GM21526 (cell line): ENCODE measurements around the gene IGSF3.

Experiments
- ATAC-seq: cut with Tn5 transposase; IDR thresholded peaks from one replicate; pipeline ENCODE4 v1.9.1; 2021; ENCODE audit warnings: moderate library complexity; ENCODE audit not compliant: unreplicated experiment, low FRiP score

The IGSF3 gene

GRCh38 chr1:116686723-116687352 is 19.3 kb upstream of the IGSF3 start:
- no peak for ATAC-seq

- ATAC-seq: no peak
Measured at GRCh38 chr1:116686175-116686574, 18.6 kb upstream of the IGSF3 start.

- no peak for ATAC-seq
Measured at GRCh38 chr1:116684575-116684974, 17.0 kb upstream of the IGSF3 start.

GRCh38 chr1:116682641-116683221 is 15.2 kb upstream of the IGSF3 start:
- no peak for ATAC-seq

GRCh38 chr1:116681343-116681899 is 13.9 kb upstream of the IGSF3 start:
- no peak for ATAC-seq

- ATAC-seq: no peak
Measured at GRCh38 chr1:116680752-116681151, 13.2 kb upstream of the IGSF3 start.

GRCh38 chr1:116679828-116680628 is 12.5 kb upstream of the IGSF3 start:
- ATAC-seq: no peak

- ATAC-seq: no peak
Measured at GRCh38 chr1:116679091-116679827, 11.7 kb upstream of the IGSF3 start.

- no peak for ATAC-seq
Measured at GRCh38 chr1:116678732-116679090, 11.2 kb upstream of the IGSF3 start.

GRCh38 chr1:116677474-116678062 is 10.0 kb upstream of the IGSF3 start:
- no peak for ATAC-seq

GRCh38 chr1:116676291-116676690 is 8.8 kb upstream of the IGSF3 start:
- ATAC-seq: no peak

- ATAC-seq: no peak
Measured at GRCh38 chr1:116674751-116675150, 7.2 kb upstream of the IGSF3 start.

- ATAC-seq: no peak
Measured at GRCh38 chr1:116674011-116674531, 6.5 kb upstream of the IGSF3 start.

GRCh38 chr1:116671912-116672311 is 4.4 kb upstream of the IGSF3 start:
- ATAC-seq: no peak

GRCh38 chr1:116671072-116671760 is 3.7 kb upstream of the IGSF3 start:
- ATAC-seq: no peak

GRCh38 chr1:116668277-116668676 is 744 bp upstream of the IGSF3 start:
- ATAC-seq: no peak

GRCh38 chr1:116667078-116667574 is 407 bp downstream of the IGSF3 start:
- no peak for ATAC-seq

- ATAC-seq: no peak
Measured at GRCh38 chr1:116666187-116667077, 1.1 kb downstream of the IGSF3 start.

GRCh38 chr1:116664978-116665371 is 2.6 kb downstream of the IGSF3 start:
- ATAC-seq: no peak
